Natural killer cell (primary cell): ENCODE results near the gene TMX3. TPM values are rescaled to one million over a fixed set of nuclear protein-coding genes. Genes with fewer than 3 reads are reported as not detected.
A peak's percentile ranks its signal among the peaks of the same experiment; 100 is the strongest.

Source experiments
- ATAC-seq, 3 donors: fragments of 150-1000 bp in 2 of 3; fragments of 200-7000 bp in 1 of 3; cut with Tn5 transposase; 1 replicate in 1 of 3; 2 replicates in 2 of 3; pipeline ENCODE4 v1.10.0; 2021; ENCODE audit warnings: mild to moderate bottlenecking in 2 of 3, moderate library complexity in 2 of 3
- DNase-seq, 2 donors: peaks; one replicate each; pipeline versions ENCODE4 v3.0.0 to v3.0.0-alpha.2; 2013 to 2021; ENCODE audit warnings: mixed read lengths in 1 of 2
- H3K27ac ChIP-seq: one replicate; pipeline ENCODE4 v1.5.1; 2013; ENCODE audit warnings: mild to moderate bottlenecking, low read length
- H3K27me3 ChIP-seq: one replicate; pipeline ENCODE4 v1.6.1; 2013; ENCODE audit warnings: low read length; ENCODE audit not compliant: control insufficient read depth, insufficient read depth
- H3K36me3 ChIP-seq: one replicate; pipeline ENCODE4 v1.6.1; 2013; ENCODE audit warnings: low read length; ENCODE audit not compliant: control insufficient read depth, insufficient read depth
- H3K4me1 ChIP-seq: one replicate; pipeline ENCODE4 v1.6.1; 2013; ENCODE audit warnings: low read length; ENCODE audit not compliant: control insufficient read depth, insufficient read depth
- H3K4me3 ChIP-seq: one replicate; pipeline ENCODE4 v1.5.1; 2013; ENCODE audit warnings: low read length
- H3K9me3 ChIP-seq: one replicate; pipeline ENCODE4 v1.6.1; 2013; ENCODE audit warnings: low read length; ENCODE audit not compliant: control insufficient read depth, insufficient read depth
- H3K27ac Mint-ChIP-seq, 2 donors: one replicate each; pipeline ENCODE4 v1.8.0; 2022; ENCODE audit warnings: mild to moderate bottlenecking in 2 of 2, mixed read lengths in 2 of 2, moderate library complexity in 1 of 2
- H3K27me3 Mint-ChIP-seq, 2 donors: one replicate each; pipeline ENCODE4 v1.8.0; 2022; ENCODE audit warnings: low read depth in 2 of 2, mixed read lengths in 2 of 2
- H3K36me3 Mint-ChIP-seq: one replicate; pipeline ENCODE4 v1.8.0; 2022; ENCODE audit warnings: mixed read lengths
- H3K4me1 Mint-ChIP-seq, 2 donors: one replicate each; pipeline ENCODE4 v1.8.0; 2022; ENCODE audit warnings: mixed read lengths in 2 of 2
- H3K4me3 Mint-ChIP-seq: one replicate; pipeline ENCODE4 v1.8.0; 2022; ENCODE audit warnings: mild to moderate bottlenecking, moderate library complexity, mixed read lengths
- H3K9me3 Mint-ChIP-seq, 2 donors: one replicate each; pipeline ENCODE4 v1.8.0; 2022; ENCODE audit warnings: mixed read lengths in 2 of 2
- WGBS: methylation state at CpG from one replicate; pipeline ENCODE4 v1.1.7; 2013; ENCODE audit warnings: missing lambda C conversion rate; ENCODE audit not compliant: insufficient coverage; 5-methylcytosine and 5-hydroxymethylcytosine counted together
- intact Hi-C: fragments of 100-400 bp; cut with micrococcal nuclease; formaldehyde crosslinking; loops from one replicate; pipeline ENCODE4 v1.14.2; 2022
- total RNA-seq, 4 donors: library from RNA; stranded (reverse); fragments of 120-200 nt in 1 of 4; gene quantifications; one replicate each; pipeline versions ENCODE4 v1.2.3 to v1.2.4, GENCODE V29; 2013 to 2022
- TF ChIP-seq, protein P1 (sequence below): fragments of 200-600 bp; IDR thresholded peaks from one replicate; pipeline ENCODE4 v1.8.0; 2022; ENCODE audit warnings: antibody characterized with exemption

The TMX3 gene
- total RNA-seq, 3 donors from 2014 or later (not counting 1 experiment from before 2014, with no cell fraction given), result 60.2 to 63.9 (median 62.0) TPM

GRCh38 chr18:68739462-68739861 lies 24.6 kb upstream of the TMX3 start:
- WGBS, result no CpG with 5 or more reads among the region's 1 CpG
- Histone ChIP-seq H3K4me3 (no peak overlapping the region), H3K9me3 (no peaks in the 10 kb centered on the region), H3K27ac (no peak overlapping the region), H3K36me3 (no peaks in the 10 kb centered on the region), H3K27me3 (no peaks in the 10 kb centered on the region), H3K4me1 (no peaks in the 10 kb centered on the region)
- Mint-ChIP-seq H3K27ac (no peak overlapping the region), H3K36me3 (no peaks in the 10 kb centered on the region), H3K4me3 (no peak overlapping the region), H3K27me3 (no peaks in the 10 kb centered on the region), H3K4me1 (no peaks in the 10 kb centered on the region), H3K9me3 (no peaks in the 10 kb centered on the region)
- DNase-seq (no peak), ATAC-seq (no peak)
- TF ChIP-seq, protein P1, sequence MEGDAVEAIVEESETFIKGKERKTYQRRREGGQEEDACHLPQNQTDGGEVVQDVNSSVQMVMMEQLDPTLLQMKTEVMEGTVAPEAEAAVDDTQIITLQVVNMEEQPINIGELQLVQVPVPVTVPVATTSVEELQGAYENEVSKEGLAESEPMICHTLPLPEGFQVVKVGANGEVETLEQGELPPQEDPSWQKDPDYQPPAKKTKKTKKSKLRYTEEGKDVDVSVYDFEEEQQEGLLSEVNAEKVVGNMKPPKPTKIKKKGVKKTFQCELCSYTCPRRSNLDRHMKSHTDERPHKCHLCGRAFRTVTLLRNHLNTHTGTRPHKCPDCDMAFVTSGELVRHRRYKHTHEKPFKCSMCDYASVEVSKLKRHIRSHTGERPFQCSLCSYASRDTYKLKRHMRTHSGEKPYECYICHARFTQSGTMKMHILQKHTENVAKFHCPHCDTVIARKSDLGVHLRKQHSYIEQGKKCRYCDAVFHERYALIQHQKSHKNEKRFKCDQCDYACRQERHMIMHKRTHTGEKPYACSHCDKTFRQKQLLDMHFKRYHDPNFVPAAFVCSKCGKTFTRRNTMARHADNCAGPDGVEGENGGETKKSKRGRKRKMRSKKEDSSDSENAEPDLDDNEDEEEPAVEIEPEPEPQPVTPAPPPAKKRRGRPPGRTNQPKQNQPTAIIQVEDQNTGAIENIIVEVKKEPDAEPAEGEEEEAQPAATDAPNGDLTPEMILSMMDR, result no peak
- intact Hi-C loops, result no loop called here

DNA sequence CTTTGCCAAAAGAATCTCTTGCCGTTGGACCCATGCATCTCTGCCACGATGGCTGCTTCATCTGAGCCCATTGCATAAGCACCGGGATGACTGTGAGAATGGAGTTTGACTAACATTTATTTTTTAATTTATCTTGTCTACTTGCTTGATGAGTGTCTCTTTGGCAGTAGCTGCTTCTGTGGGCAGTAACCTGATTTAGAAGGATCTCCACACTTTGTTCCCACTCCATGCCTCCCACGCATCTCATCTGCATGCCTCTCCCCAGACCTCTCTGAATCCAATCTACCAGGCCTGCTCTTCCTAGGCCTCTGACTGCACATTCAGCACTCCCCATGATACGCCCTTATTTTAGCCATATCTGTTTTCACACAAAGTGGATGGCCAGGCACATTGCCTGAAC lies 23.7 kb upstream of the TMX3 start:
- H3K27ac Mint-ChIP-seq, result no peak overlapping the region
- ATAC-seq (no peak), DNase-seq (no peak)
- TF ChIP-seq, protein P1, result no peak
- Histone ChIP-seq H3K4me1 (no peaks in the 10 kb centered on the region), H3K27ac (no peak overlapping the region), H3K9me3 (no peaks in the 10 kb centered on the region), H3K4me3 (no peak overlapping the region), H3K36me3 (no peaks in the 10 kb centered on the region), H3K27me3 (no peaks in the 10 kb centered on the region)
- H3K9me3 Mint-ChIP-seq, result no peaks in the 10 kb centered on the region
- 92% methylated on average over 4 of the region's 5 CpGs for WGBS
- intact Hi-C loops, result no loop called here
- H3K27me3 Mint-ChIP-seq, result no peaks in the 10 kb centered on the region
- H3K36me3 Mint-ChIP-seq, result no peaks in the 10 kb centered on the region
- no peak overlapping the region for H3K4me3 Mint-ChIP-seq
- H3K4me1 Mint-ChIP-seq, result no peaks in the 10 kb centered on the region

DNA sequence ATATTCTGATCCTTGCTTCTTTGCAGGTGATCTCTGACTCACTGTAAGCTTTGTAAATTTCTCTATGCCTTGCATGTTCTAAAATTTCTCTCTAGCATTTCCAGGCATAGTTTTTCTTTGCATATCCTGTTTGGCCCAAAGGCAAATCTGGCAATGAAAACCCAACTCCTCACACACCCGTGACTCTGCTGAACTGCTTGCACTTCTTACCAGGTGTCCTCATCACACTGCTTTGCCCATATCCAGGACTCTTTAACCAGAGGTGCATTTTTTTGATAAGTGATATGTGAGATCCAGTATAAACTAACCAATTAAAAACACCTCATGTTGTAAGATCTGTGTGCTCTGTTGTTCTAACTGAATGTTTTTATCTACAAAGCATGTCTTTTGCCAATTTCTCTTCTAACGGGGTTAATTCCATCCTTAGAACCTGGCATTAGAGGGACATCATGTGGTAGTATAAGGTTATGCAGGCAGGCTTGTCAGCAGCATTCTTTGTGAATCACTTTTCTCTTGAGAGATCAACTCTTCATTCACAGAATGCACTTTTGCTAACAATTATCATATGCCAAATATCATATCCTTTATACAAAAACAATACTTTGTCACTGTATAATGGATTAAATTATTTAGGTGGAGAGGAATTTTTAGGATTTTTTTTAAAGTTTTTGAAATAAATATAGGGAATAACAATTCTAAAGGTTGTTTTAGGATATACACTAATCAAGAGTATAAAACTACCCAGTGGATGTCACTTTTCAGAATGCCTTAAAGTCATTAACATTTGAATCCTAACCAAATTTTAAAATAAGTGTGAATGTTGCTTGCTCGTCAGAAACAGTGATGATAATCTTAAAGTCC lies 20.8 kb upstream of the TMX3 start:
- 76% methylated on average over 2 of the region's 3 CpGs for WGBS
- Mint-ChIP-seq H3K9me3 (no peaks in the 10 kb centered on the region), H3K27me3 (no peaks in the 10 kb centered on the region), H3K4me1 (no peaks in the 10 kb centered on the region), H3K27ac (no peak overlapping the region), H3K36me3 (no peaks in the 10 kb centered on the region), H3K4me3 (no peak overlapping the region)
- Histone ChIP-seq H3K4me1 (no peaks in the 10 kb centered on the region), H3K27ac (no peak overlapping the region), H3K27me3 (no peaks in the 10 kb centered on the region), H3K36me3 (no peaks in the 10 kb centered on the region), H3K4me3 (no peak overlapping the region), H3K9me3 (no peaks in the 10 kb centered on the region)
- TF ChIP-seq, protein P1, result peak; percentile 52
- ATAC-seq, result peak; percentile 50 to 61 (median 54)
- intact Hi-C loops, result loop anchor here (2.0 kb wide), 1 partner anchor 1519 kb away; no protein-coding TSS in a partner anchor
- DNase-seq, result peak in 1 of 2 donors; percentile 62
